ENCODE data around the gene PLAC9.

PLAC9 gene

DNA sequence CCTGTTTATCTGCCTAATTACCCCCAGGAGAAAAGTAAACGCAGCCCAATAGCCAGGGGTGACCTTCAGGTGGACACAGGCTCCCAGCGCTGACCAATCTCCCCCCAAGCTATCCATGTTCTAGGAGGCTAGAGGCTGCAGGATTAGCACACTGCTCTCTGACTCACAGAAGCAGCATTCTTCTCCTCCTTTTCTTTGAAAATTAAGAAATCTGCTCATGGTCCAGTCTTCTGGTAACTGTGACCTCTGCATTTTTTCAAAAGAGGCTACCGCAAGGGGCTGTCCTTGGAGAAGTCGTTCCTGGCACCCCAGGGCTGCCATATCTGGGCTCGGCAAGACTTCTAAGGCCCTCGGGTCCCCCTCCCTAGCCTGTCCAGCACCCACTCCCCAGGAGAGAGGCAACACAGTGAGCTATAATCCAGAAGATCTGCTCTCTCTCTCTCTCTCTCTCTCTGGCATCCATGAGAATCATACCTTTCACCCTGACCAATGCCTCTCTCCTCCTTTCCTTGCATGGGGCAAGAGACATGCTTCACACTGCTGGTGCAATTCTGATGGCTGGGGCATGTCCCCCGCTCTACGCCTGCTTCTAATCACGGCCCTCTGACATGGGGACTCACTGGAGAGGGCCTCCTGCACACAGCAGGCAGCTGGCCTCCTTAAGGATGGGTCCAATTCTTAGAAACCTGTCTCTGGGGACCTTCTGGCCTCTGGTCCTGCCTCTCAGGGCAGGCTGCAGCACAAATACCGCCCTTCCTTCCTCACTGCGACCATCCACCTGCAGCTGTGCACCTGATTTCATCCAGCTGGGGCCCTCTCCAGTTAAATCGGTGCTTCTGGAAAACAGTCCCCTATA, 45.5 kb downstream of the PLAC9 start:
- DNase-seq (ENCODE audit: low read depth in 1 of 2, low spot score in 1 of 2), result no peak

DNA sequence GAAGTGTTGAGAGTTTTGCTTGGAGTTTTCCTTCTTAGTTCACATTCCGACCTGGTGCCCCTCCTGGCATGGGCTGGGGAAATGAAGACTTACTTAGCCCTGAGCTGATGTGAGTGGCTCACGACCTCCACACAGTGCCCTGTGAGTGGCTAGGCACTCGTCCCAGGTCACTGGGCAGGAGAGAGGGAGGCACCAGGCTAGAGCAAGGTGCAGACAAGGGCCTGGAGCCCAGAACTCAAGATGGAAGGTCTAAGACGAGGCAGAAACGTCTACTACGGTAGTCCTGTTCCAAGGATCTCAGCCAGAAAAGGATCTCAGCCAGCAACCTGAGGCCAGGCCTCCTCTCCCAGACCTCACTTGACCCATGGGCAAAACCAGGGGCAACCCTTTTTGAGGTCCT, 50.5 kb downstream of the PLAC9 start:
- DNase-seq (ENCODE audit: low read depth in 1 of 2, low spot score in 1 of 2), result no peak

DNA sequence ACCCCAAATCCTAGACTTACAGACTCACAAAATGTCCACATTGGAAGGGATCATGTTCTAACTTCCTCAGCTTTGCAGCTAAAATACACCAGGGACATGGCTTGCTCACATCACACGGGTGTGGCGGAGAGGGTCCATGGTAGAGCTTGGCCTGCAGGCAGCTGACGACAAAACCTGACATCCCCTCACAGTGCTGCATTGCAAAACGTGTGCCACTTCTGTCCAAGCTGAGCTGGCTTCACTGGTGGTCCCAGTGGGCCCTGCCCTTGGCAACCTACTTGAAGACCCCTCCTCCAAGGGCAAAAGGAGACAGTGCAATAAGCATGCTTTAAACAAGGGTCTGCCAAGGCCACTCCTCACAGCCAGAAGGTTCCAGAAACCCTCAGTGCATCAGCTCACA, 50.9 kb downstream of the PLAC9 start:
- DNase-seq (ENCODE audit: low read depth in 1 of 2, low spot score in 1 of 2), result no peak

DNA sequence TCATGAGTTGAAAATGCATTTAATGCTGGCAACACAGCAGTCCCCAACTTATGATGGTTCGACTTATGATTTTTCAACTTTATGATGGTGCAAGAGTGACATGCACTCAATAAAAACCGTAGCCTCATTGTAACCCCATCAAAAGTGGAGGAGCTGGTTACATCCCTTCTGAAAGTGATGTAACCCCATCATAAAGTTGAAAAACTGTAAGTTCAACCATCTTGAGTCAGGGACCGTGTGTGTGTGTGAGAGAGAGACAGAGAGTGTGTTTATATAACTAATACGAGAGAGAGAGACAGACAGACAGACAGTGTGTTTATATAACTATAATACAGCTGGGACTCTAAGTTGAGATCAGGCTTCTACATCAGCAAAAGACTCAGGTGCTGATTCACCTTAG, 51.8 kb downstream of the PLAC9 start:
- no peak for DNase-seq (ENCODE audit: low read depth in 1 of 2, low spot score in 1 of 2)

DNA sequence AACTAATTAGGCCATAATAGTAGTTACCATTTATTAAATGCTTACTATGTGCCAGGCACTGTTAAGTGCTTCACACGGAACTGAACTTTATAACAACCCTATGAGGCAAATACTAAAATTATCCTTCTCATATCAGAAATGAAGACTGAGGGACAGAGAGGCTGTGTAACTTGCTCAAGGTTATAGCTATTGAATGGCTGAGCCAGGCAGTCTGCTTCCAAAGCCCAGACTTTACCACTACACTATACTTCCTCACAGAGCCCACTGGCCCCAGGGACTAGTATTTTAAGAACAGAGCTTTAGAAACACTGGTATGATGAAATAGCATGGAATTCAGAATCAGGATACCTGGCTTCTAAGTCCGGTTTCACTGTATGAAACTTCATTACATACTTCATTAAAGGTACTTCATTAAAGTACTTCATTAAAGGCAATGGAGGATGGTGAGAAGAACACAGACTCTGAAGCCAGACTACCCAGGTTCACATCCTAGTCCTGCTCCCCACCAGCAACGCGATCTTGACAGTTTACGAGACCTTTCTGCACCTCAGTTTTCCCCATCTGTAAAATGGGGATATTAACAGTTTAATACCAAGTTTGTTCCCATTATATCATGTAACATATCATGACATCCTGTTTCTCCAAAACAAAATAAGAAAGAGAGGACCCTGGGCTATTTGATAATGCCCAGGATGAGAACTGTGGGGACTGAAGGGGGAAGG, 53.2 kb downstream of the PLAC9 start:
- no peak for DNase-seq (ENCODE audit: low read depth in 1 of 2, low spot score in 1 of 2)

DNA sequence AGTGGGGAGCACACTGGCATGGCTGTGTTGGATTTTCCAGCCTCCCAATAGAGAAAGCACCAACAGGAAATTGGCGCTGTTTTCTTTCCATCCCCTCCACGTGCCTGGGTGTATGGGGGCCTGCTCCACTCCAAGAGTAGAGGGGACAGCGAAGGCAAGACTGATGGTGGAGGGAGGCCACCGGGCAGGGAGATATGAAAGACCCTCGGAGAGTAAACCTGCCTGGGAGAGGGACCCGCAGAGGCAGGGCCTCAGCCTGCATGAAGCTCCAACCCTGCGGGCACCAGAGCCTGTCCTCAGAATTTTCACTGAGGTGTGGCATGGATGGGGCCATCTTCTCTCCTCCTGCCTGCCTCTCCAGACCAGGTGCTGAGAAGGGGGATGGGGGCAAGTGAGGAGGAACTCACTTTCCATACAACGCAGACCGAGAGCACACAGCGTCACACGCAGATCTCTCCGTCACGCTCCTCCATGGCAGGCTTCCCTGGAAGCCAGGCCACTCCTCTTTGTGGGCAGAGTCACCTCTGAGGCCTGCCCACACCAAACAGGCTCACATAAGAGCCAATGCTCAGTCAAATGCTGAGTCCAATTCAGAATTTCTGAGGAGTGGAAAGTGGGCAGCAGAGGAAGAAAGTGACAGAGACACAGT, 54.0 kb downstream of the PLAC9 start:
- peak in 1 of 2 donors; percentile 26 for DNase-seq (ENCODE audit: low read depth in 1 of 2, low spot score in 1 of 2)

DNA sequence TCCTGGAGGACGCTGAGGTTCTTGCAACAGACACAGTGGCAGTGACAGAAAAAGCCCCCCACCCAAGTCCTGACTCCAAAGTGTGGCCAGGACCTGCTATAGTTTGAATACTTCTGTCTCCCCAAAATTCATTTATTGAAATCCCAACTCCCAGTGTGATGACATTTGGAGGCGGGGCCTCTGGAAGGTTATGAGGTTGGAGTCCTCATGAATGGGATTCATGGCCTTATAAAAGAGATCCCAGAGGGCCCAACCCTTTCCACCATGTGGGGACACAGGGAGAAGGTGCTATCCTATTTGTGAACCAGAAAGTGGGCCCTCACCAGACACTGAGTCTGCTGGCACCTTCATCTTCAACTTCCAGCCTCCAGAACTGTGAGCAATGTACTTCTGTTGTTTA, 54.5 kb downstream of the PLAC9 start:
- DNase-seq (ENCODE audit: low read depth in 1 of 2, low spot score in 1 of 2), result no peak

DNA sequence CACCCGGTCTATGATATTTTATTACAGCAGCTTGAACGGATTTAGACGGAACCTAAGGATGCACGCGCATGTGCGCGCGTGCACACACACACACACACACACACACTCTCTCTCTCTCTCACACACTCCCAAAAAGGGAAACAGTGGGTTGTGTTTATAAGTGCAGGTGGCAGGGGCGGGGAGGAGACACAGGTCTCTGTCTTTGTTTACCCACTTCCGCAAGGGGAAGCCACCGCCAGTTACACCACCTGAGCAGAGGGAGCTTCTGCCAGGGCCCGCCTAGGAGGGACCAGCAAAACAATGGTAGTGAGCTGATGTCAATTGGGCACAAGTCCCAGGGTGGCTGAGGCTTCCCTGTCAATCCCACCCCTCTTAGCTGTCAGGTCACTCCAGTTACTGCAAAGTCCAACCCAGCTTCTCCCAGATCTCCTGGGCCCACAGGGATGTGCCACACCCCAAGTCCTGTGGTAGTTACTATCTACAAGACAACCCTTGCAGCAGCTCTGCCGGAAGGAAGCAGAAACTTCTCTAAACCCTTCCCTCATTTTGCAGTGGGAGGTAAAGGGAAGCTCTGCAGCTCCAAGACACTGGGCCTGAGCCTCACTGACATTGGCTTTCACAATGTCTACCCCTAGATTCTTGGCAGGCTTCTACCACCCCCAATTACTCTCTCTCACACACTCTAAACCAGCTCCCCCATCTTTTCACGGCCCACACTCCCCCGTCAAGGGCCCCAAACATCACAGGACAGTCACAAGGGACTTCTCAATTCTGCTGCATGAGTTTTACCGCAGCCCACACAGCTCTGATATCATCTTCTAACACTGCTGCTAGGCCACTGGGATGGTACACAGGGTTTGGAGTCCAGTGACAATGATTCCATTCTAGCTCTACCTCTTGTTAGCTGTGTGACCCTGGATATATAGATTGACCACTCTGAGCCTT, 55.2 kb downstream of the PLAC9 start:
- DNase-seq (ENCODE audit: low read depth in 1 of 2, low spot score in 1 of 2), result peak in 1 of 2 donors; percentile 35

DNA sequence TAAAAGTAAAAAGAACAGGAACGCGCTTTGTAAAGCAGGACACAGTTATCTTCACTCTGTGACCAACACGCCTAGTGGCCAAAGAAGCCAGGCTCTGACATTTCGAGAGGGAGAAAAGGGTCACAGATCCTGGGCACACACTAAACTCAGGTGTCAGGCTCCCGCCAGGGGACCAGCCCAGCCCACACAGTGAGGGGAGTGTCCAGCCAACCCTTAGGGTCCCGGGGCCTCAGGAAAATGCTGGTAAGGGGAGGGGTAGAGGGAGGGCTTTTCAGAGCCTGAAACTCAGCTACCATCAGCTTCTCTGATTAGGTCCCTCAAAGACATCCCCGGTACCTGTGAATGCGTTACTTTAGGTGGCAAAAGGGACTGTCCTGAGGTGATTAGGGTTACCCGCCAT, 56.2 kb downstream of the PLAC9 start:
- DNase-seq (ENCODE audit: low read depth in 1 of 2, low spot score in 1 of 2), result no peak

DNA sequence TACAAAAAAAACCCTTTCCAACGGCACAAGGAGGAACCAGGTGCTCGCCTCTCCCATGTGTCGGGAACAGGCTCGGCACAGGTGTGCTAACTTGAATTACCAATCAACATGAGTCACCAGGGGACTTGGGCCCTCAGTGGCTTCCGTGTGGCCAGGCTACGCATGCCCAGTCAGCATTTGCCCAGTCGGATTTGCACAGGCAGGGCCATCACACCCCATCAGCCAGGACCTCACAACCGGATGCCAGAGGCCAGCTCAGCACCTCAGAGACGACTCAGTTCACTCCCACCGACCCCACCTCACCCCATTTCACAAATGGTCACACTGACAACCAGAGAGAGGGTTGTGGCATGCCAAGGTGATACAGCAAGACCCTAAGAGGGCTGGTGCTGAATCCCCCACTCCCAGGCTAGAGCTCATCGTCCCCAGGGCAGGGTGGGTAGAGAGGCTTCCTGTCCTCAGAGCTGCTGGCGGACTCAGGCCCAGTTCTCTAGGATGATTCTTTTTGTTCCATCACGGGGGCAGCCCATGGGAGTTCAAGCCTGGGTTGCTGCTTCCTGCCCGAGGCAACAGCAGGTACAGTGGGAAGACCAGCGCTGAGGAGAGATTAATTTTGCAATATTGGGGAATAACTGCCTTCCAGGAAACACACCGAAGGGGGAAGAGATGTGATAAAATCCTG, 59.2 kb downstream of the PLAC9 start:
- no peak for DNase-seq (ENCODE audit: low read depth in 1 of 2, low spot score in 1 of 2)

DNA sequence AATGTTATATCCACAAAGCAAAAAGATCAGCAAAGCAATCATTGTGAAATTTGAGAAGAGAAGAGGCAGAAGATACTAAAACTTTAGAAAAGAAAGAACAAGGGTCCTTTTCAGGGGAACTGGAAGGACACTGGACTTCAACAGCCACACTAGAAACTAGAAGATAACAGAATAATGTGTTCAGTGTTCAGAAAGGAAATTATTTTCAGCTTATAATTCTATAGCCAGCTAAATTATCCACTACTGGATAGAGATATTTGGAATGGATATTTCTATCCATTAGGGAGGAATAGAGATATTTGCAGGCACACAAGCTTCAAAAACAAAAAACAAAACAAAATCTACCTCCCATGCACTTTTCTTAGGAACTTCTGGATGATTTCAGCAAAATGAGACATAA, 60.0 kb downstream of the PLAC9 start:
- no peak for DNase-seq (ENCODE audit: low read depth in 1 of 2, low spot score in 1 of 2)

DNA sequence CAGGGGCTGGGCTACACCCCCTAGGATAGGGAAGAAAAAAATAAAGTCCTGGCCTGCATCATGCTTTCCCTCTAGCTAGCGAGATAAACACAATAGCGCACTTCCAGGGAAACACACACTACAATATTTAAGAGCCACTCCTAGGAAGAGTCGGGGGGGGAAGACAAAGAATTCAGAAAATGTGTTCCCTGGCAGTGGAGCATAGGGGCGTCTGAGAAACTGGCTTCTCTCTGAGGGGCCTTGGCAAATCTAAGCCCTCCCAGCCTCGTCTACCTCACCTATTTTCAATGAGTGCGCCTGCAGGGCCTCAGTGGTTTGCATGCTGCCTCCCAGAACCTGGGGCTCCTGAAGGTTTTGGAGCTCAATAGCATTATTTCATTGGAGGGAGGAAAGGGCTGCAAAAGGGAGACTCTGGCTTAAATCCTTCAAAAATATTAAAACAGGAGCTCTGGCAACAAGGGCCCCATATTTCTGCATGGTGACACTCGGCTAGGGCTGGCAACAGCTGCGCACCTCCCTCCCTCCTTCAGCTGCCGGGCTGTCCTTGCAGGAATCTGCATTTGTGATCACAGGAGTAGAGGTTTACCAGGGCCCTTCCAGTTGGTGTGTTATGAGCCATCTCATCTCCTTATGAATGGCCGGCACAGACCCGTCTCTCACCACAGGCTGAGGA, 62.0 kb downstream of the PLAC9 start:
- DNase-seq (ENCODE audit: low read depth in 1 of 2, low spot score in 1 of 2), result no peak
